Body of pancreas (tissue), 4 donors: ENCODE measurements around the gene HOXD8. TPM values are rescaled to one million over a fixed set of nuclear protein-coding genes. Genes with fewer than 3 reads are reported as not detected.
A peak's percentile ranks its signal among the peaks of the same experiment; 100 is the strongest.

Experiments
- ATAC-seq: fragments of 150-250 bp; one replicate; pipeline ENCODE4 v1.9.1; 2016
- DNase-seq, 4 donors: peaks; one replicate each; pipeline ENCODE4 v3.0.0-alpha.2; 2019
- H3K27ac ChIP-seq, 4 donors: fragments of 200-600 bp; sonication (generic); 1 replicate in 3 of 4; 2 replicates in 1 of 4; pipeline versions ENCODE4 v1.5.1 to v1.6.1; 2016 to 2019; ENCODE audit warnings: mild to moderate bottlenecking in 1 of 4, mixed read lengths in 1 of 4, moderate library complexity in 1 of 4
- H3K27me3 ChIP-seq, 2 donors: fragments of 200-600 bp; sonication (generic); one replicate each; pipeline ENCODE4 v1.6.0; 2016; ENCODE audit warnings: mild to moderate bottlenecking in 1 of 2
- H3K36me3 ChIP-seq, 2 donors: fragments of 200-600 bp; sonication (generic); replicated peaks in 1 of 2; 2 replicates each; pipeline ENCODE4 v1.5.1; 2016; ENCODE audit warnings: low read depth in 2 of 2; ENCODE audit not compliant: insufficient read depth in 1 of 2
- H3K4me1 ChIP-seq: fragments of 200-600 bp; sonication (generic); one replicate; pipeline ENCODE4 v1.6.0; 2016
- H3K4me3 ChIP-seq, 2 donors: fragments of 200-600 bp; sonication (generic); 1 replicate in 1 of 2; 2 replicates in 1 of 2; pipeline ENCODE4 v1.5.1; 2016 to 2019
- H3K9me3 ChIP-seq, 3 donors: fragments of 200-600 bp; sonication (generic); 1 replicate in 2 of 3; 2 replicates in 1 of 3; pipeline ENCODE4 v1.5.1; 2016
- POLR2A ChIP-seq, 3 donors: fragments of 450-650 bp; IDR thresholded peaks; one replicate each; pipeline ENCODE4 v1.6.1; 2016; ENCODE audit warnings: antibody characterized with exemption in 3 of 3, mild to moderate bottlenecking in 2 of 3
- WGBS, 2 donors: methylation state at CpG; one replicate each; pipeline ENCODE4 v1.1.5; 2017; 5-methylcytosine and 5-hydroxymethylcytosine counted together
- intact Hi-C: fragments of 100-400 bp; cut with DNase I; formaldehyde crosslinking; loops from one replicate; pipeline ENCODE4 v1.15.1; 2023
- total RNA-seq, 2 donors: library from RNA; depleted of rRNA; stranded (reverse); fragments of >200 nt; gene quantifications; one replicate each; pipeline ENCODE4 v1.1.0, GENCODE V29; 2016
- TF ChIP-seq, protein P1 (sequence below), 7 experiments: fragments of 450-650 bp in 4 of 7; fragments of 200-600 bp in 3 of 7; sonication (generic) in 3 of 7; IDR thresholded peaks; one replicate each; pipeline ENCODE4 v1.5.1; 2016 to 2019; ENCODE audit warnings: antibody characterized with exemption in 7 of 7

HOXD8 gene
- total RNA-seq, 2 donors from 2014 or later, result 2.6 to 3.1 TPM

DNA sequence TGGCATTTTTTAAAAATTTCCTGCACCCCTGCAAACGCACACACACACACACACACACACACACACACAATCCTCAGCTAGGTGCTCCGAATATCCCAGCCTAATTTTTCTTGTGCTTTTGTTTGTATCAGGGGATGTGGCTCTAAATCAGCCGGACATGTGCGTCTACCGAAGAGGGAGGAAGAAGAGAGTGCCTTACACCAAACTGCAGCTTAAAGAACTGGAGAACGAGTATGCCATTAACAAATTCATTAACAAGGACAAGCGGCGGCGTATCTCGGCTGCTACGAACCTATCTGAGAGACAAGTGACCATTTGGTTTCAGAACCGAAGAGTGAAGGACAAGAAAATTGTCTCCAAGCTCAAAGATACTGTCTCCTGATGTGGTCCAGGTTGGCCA is 35.2 kb upstream of the HOXD8 start:
- intact Hi-C loops, result no loop called here

DNA sequence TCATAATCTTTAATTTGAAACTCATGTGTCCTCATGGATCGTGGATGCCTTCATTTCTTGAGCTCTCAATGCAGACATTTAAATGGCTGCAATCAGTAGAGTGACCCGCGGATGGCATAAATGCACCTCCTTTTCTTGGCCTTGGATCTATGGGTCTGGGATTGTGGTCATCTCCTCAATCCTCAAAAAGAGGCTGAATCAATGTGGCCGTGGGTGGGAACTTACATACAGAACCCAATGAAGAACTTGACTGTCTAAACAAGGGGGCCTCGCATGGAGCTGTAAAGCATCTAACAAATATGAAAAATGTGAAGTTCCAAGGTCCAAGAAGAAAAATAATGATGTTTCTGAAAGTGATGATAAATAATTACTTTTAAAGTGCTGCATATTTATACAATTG is 34.1 kb upstream of the HOXD8 start:
- no peaks in the 10 kb centered on the region for H3K36me3 ChIP-seq
- peaks cover 0 to 69% of the 10 kb centered on the region in 2 donors for H3K27me3 ChIP-seq
- TF ChIP-seq POLR2A (IDR thresholded peaks at IDR 0.05), result no peak
- TF ChIP-seq, protein P1, sequence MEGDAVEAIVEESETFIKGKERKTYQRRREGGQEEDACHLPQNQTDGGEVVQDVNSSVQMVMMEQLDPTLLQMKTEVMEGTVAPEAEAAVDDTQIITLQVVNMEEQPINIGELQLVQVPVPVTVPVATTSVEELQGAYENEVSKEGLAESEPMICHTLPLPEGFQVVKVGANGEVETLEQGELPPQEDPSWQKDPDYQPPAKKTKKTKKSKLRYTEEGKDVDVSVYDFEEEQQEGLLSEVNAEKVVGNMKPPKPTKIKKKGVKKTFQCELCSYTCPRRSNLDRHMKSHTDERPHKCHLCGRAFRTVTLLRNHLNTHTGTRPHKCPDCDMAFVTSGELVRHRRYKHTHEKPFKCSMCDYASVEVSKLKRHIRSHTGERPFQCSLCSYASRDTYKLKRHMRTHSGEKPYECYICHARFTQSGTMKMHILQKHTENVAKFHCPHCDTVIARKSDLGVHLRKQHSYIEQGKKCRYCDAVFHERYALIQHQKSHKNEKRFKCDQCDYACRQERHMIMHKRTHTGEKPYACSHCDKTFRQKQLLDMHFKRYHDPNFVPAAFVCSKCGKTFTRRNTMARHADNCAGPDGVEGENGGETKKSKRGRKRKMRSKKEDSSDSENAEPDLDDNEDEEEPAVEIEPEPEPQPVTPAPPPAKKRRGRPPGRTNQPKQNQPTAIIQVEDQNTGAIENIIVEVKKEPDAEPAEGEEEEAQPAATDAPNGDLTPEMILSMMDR (IDR thresholded peaks at IDR 0.05), result no peak
- H3K4me1 ChIP-seq, result peaks cover 38% of the 10 kb centered on the region
- H3K27ac ChIP-seq, result no peak overlapping the region
- DNase-seq (no peak), ATAC-seq (no peak)
- 10 to 13% methylated on average over 5 of the region's 5 CpGs for WGBS, 2 donors
- no peak overlapping the region for H3K4me3 ChIP-seq
- intact Hi-C loops, result loop anchor here (5.0 kb wide), 1 partner anchor 408 kb away; no protein-coding TSS in a partner anchor
- no peaks in the 10 kb centered on the region for H3K9me3 ChIP-seq

More for the DNA sequence above, 35.2 kb upstream of the HOXD8 start:
- no peak overlapping the region for H3K4me3 ChIP-seq
- ATAC-seq (no peak), DNase-seq (no peak)
- H3K9me3 ChIP-seq, result no peaks in the 10 kb centered on the region
- no peaks in the 10 kb centered on the region for H3K36me3 ChIP-seq
- peaks cover 30% of the 10 kb centered on the region for H3K4me1 ChIP-seq
- H3K27me3 ChIP-seq, result peaks cover 0 to 66% of the 10 kb centered on the region in 2 donors
- WGBS, 2 donors, result 5% methylated on average over 12 of the region's 12 CpGs
- TF ChIP-seq, protein P1 (IDR thresholded peaks at IDR 0.05), result no peak
- TF ChIP-seq POLR2A (IDR thresholded peaks at IDR 0.05), result no peak
- no peak overlapping the region for H3K27ac ChIP-seq

DNA sequence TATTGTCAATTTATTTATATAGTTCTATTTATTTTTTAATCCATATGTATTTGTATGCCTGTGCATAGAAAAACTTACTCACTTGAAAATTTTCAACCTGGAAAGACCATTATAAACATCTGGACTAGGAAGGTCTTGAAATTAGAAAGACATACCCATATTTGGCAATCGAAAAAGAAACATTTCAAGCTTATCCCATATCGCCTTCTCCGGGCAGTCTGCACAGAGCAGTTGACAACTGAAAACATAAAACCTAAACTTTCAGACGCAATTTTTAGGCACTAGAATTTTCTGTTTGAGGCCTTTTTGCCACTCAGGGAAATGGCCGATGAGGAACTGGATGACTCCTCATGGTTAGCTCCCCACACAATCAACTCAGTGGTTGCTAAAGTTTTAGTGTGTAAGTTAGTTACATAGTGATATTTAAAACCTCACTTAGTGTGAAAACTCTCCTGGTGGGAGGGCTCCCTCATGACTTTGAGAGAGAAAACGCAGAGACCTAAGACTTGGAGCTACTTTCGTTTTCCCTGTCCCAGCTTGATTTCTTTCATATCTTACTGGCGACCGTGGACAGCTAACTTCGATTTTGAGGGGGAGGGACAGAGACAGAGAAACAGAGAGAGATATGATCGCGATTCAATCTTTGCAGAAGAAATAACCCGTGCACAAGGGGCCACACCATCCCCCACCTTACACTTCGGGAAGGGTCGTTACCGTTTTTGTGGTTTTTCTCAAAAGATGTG is 33.1 kb upstream of the HOXD8 start:
- no peak overlapping the region for H3K27ac ChIP-seq
- H3K9me3 ChIP-seq, result no peaks in the 10 kb centered on the region
- no peak overlapping the region for H3K4me3 ChIP-seq
- TF ChIP-seq, protein P1 (IDR thresholded peaks at IDR 0.05), result no peak
- no peak for TF ChIP-seq POLR2A (IDR thresholded peaks at IDR 0.05)
- ATAC-seq, result no peak
- H3K36me3 ChIP-seq, result no peaks in the 10 kb centered on the region
- DNase-seq, result no peak
- intact Hi-C loops, result loop anchor here (5.0 kb wide), 1 partner anchor 409 kb away; no protein-coding TSS in a partner anchor
- peaks cover 38% of the 10 kb centered on the region for H3K4me1 ChIP-seq
- 7 to 10% methylated on average over 16 of the region's 16 CpGs for WGBS, 2 donors
- peaks cover 0 to 69% of the 10 kb centered on the region in 2 donors for H3K27me3 ChIP-seq

GRCh38 chr2:176096986-176097819 is 32.3 kb upstream of the HOXD8 start:
- intact Hi-C loops, result loop anchor here (5.0 kb wide), 1 partner anchor 410 kb away; no protein-coding TSS in a partner anchor
- Histone ChIP-seq H3K36me3 (no peaks in the 10 kb centered on the region), H3K27me3 (peaks cover 0 to 62% of the 10 kb centered on the region in 2 donors), H3K4me1 (peaks cover 38% of the 10 kb centered on the region), H3K27ac (no peak overlapping the region), H3K9me3 (no peaks in the 10 kb centered on the region), H3K4me3 (peak overlapping the region in 1 of 2 donors; percentile 1)
- ATAC-seq, result peak; percentile 87
- peak; percentile 69 to 80 (median 73) for DNase-seq
- 1 to 4% methylated on average over 19 to 45 of the region's 45 CpGs for WGBS, 2 donors
- no peak for TF ChIP-seq POLR2A (IDR thresholded peaks at IDR 0.05)
- TF ChIP-seq, protein P1 (IDR thresholded peaks at IDR 0.05), result peak; percentile 69 to 93 (median 87)
